Gastroesophageal sphincter (tissue), 3 donors: ENCODE data around the gene TSPAN14.
"Not testable (repeated sequence)": the region's sequence is repeated elsewhere in the genome, so short reads cannot be mapped to it uniquely, and the experiment has no call there.

Experiments
- POLR2A ChIP-seq, 2 donors: fragments of 450-650 bp; IDR thresholded peaks; one replicate each; pipeline ENCODE4 v1.6.1; 2017; ENCODE audit warnings: antibody characterized with exemption in 2 of 2, mild to moderate bottlenecking in 2 of 2, moderate library complexity in 1 of 2
- POLR2AphosphoS5 ChIP-seq: sonication (generic); formaldehyde crosslinking; IDR thresholded peaks from one replicate; pipeline ENCODE4 v1.6.1; 2017; ENCODE audit warnings: antibody characterized with exemption
- TF ChIP-seq, protein P1 (sequence below), 4 experiments: fragments of 200-600 bp in 2 of 4; fragments of 450-650 bp in 2 of 4; sonication (generic) in 1 of 4; IDR thresholded peaks; one replicate each; pipeline ENCODE4 v1.5.1; 2017 to 2019; ENCODE audit warnings: antibody characterized with exemption in 4 of 4, mild to moderate bottlenecking in 2 of 4, moderate library complexity in 2 of 4

DNA sequence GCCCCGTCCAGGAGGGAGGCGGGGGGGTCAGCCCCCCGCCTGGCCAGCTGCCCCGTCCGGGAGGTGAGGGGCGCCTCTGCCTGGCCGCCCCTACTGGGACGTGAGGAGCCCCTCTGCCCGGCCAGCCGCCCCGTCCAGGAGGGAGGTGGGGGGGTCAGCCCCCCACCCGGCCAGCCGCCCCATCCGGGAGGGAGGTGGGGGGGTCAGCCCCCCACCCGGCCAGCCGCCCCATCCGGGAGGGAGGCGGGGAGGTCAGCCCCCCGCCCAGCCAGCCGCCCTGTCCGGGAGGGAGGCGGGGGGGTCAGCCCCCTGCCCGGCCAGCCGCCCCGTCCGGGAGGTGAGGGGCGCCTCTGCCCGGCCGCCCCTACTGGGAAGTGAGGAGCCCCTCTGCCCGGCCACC lies 80.5 kb downstream of the TSPAN14 start:
- TF ChIP-seq POLR2AphosphoS5; POLR2A (IDR thresholded peaks at IDR 0.05): not testable (repeated sequence)
- TF ChIP-seq, protein P1, sequence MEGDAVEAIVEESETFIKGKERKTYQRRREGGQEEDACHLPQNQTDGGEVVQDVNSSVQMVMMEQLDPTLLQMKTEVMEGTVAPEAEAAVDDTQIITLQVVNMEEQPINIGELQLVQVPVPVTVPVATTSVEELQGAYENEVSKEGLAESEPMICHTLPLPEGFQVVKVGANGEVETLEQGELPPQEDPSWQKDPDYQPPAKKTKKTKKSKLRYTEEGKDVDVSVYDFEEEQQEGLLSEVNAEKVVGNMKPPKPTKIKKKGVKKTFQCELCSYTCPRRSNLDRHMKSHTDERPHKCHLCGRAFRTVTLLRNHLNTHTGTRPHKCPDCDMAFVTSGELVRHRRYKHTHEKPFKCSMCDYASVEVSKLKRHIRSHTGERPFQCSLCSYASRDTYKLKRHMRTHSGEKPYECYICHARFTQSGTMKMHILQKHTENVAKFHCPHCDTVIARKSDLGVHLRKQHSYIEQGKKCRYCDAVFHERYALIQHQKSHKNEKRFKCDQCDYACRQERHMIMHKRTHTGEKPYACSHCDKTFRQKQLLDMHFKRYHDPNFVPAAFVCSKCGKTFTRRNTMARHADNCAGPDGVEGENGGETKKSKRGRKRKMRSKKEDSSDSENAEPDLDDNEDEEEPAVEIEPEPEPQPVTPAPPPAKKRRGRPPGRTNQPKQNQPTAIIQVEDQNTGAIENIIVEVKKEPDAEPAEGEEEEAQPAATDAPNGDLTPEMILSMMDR (IDR thresholded peaks at IDR 0.05) = not testable (repeated sequence)
